GM13977 (cell line): ENCODE data around the gene LMO2.
"Not testable (repeated sequence)": the region's sequence is repeated elsewhere in the genome, so short reads cannot be mapped to it uniquely, and the experiment has no call there.

ENCODE experiments used
- DNase-seq: peaks from one replicate; pipeline ENCODE4 v3.0.0; 2012; ENCODE audit warnings: low spot score
- CTCF ChIP-seq: IDR thresholded peaks from 2 replicates; pipeline ENCODE4 v1.5.1; 2012; ENCODE audit warnings: mild to moderate bottlenecking, control low read depth; ENCODE audit not compliant: insufficient read depth; ENCODE audit errors: extremely low read depth, missing control alignments
- in situ Hi-C: fragments of 300-500 bp; cut with MboI; formaldehyde crosslinking; loops from one replicate; pipeline ENCODE4 v1.12.0; 2022; ENCODE audit warnings: low sequenced_read_pairs, low pct_unique_long_range_greater_than_20kb, mixed read lengths, inconsistent platforms; ENCODE audit not compliant: unreplicated experiment

LMO2 gene

GRCh38 chr11:33926671-33927552, 35.0 kb upstream of the LMO2 start:
- in situ Hi-C loops, result no loop called here
- no peak for TF ChIP-seq CTCF
- DNase-seq, result no peak

GRCh38 chr11:33924341-33924740, 32.5 kb upstream of the LMO2 start:
- no peak for DNase-seq
- in situ Hi-C loops, result no loop called here
- TF ChIP-seq CTCF, result no peak

- DNase-seq, result no peak
- in situ Hi-C loops, result no loop called here
- TF ChIP-seq CTCF, result no peak
Observed at GRCh38 chr11:33923626-33924025, 31.8 kb upstream of the LMO2 start.

DNA sequence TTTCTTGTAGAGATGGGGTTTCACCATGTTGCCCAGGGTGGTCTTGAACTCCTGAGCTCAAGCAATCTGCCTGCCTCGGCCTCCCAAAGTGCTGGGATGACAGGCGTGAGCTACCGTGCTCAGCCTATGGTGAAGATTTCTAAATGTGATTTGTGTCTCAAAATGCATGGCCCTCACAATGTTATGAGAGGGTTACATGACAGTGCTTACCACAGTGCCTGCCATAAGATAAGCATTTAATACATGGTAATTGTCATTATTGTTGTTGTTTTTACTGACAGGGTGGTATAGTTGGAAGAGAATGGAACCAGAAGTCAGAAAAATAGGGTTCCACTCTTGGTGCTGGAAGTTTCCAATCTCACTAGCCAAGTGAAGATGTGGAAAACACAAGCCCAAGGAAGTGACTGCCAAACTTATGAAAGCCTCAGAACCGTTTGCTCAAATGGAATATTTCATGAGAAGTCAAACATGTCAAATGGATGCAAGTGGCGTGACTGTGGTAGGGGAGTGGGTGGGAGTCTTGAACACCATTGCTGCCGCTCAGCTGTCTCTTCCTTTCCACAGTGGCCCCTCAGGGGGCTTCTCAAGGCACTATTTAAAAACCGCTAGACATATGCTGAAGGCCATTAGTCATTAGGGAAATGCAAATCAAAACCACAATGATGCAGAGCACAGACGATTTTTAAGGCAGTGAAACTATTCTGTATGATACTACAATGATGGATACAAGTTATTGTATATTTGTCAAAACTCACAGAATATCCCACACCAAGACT, 29.1 kb upstream of the LMO2 start:
- TF ChIP-seq CTCF, result no peak
- DNase-seq, result peak; percentile 51
- in situ Hi-C loops, result no loop called here

DNA sequence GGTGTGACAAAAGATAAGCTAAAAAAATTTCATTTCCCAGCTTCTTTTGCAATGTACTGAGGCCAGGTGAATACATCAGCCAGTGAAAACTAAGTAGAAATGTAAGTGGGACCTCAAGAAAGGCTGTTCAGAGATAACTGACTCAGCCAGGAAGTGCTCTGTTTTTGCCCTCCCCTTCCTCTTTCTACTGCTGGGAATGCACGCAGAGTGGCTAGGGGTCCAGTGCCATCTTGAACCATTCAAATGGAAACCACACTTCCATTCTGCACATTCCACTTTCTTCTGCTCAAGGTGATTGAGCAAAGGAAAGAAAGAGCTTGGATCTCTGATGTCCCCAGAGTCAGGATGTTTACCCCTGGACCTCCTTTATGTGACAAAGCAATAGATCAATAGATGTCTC, 27.8 kb upstream of the LMO2 start:
- in situ Hi-C loops, result no loop called here
- no peak for TF ChIP-seq CTCF
- no peak for DNase-seq

GRCh38 chr11:33917402-33917801, 25.5 kb upstream of the LMO2 start:
- DNase-seq, in situ Hi-C loops: not testable (repeated sequence)

- in situ Hi-C loops, result no loop called here
- DNase-seq, result no peak
- TF ChIP-seq CTCF, result no peak
Observed at GRCh38 chr11:33916736-33917135, 24.9 kb upstream of the LMO2 start.
